ENCODE data around the gene NLGN1. TPM values are rescaled to one million over a fixed set of nuclear protein-coding genes. Genes with fewer than 3 reads are reported as not detected.

Gene NLGN1
- total and polyA plus RNA-seq, 2 of the 8 experiments (the other 6 are each of a cell fraction or from before 2014, with no cell fraction given): 7.8 to 14.8 TPM

- TF ChIP-seq BCL11A (IDR thresholded peaks at IDR 0.05; ENCODE audit: low read depth in 2 of 2, low read length in 2 of 2): no peak
- TF ChIP-seq ASH2L (IDR thresholded peaks at IDR 0.05; ENCODE audit: low read length): no peak
- TF ChIP-seq TAF1 (IDR thresholded peaks at IDR 0.05; ENCODE audit: low read depth, low read length): no peak
- no peak for TF ChIP-seq CBX5 (IDR thresholded peaks at IDR 0.05; ENCODE audit: low read depth, low read length)
- no peak for TF ChIP-seq RFX5 (IDR thresholded peaks at IDR 0.05; ENCODE audit: borderline replicate concordance, low read depth, low read length)
- no peak for TF ChIP-seq SIRT6 (IDR thresholded peaks at IDR 0.05; ENCODE audit: low read length)
These were observed 625.9 kb downstream of the NLGN1 start (continued) for GRCh38 chr3:174023421-174023820.
